WTC11 (cell line): ENCODE measurements around the gene IKBIP. TPM values are rescaled to one million over a fixed set of nuclear protein-coding genes. Genes with fewer than 3 reads are reported as not detected.

ENCODE experiments used
- ATAC-seq: fragments of 200-7000 bp; cut with Tn5 transposase; 2 replicates; pipeline ENCODE4 v1.10.0; 2021; ENCODE audit warnings: mild to moderate bottlenecking, moderate library complexity
- CTCF ChIA-PET: fragments of 300-600 bp; sonication (Branson Sonifier 250); formaldehyde crosslinking; loops from one replicate; lab custom pipeline; 2021; ENCODE audit warnings: antibody characterized with exemption; lab: Charles Lee
- POLR2A ChIA-PET: fragments of 350-600 bp; sonication (Branson Sonifier 250); formaldehyde crosslinking; loops from one replicate; lab custom pipeline; 2021; ENCODE audit warnings: antibody characterized with exemption; lab: Charles Lee
- DNase-seq: peaks from one replicate; pipeline ENCODE4 v3.0.0; 2021; ENCODE audit warnings: low spot score
- H3K27ac Mint-ChIP-seq: 2 replicates; pipeline ENCODE4 v1.8.0; 2021; ENCODE audit warnings: mixed read lengths
- H3K27me3 Mint-ChIP-seq: 2 replicates; pipeline ENCODE4 v1.8.0; 2021; ENCODE audit warnings: low read depth, mild to moderate bottlenecking, moderate library complexity, mixed read lengths
- H3K36me3 Mint-ChIP-seq: 2 replicates; pipeline ENCODE4 v1.8.0; 2021; ENCODE audit warnings: mixed read lengths
- H3K4me1 Mint-ChIP-seq: 2 replicates; pipeline ENCODE4 v1.8.0; 2022; ENCODE audit warnings: mixed read lengths
- H3K4me3 Mint-ChIP-seq: 2 replicates; pipeline ENCODE4 v1.8.0; 2021; ENCODE audit warnings: mild to moderate bottlenecking, moderate library complexity, mixed read lengths
- H3K9me3 Mint-ChIP-seq: 2 replicates; pipeline ENCODE4 v1.8.0; 2021; ENCODE audit warnings: mixed read lengths
- CBFB ChIP-seq: sonication (generic); formaldehyde crosslinking; IDR thresholded peaks from 2 replicates; pipeline ENCODE4 v1.8.1; 2022; ENCODE audit warnings: mild to moderate bottlenecking, low read depth, missing genetic modification reagents
- CREB1 ChIP-seq: sonication (generic); formaldehyde crosslinking; IDR thresholded peaks from 2 replicates; pipeline ENCODE4 v1.8.0; 2023; ENCODE audit warnings: mild to moderate bottlenecking, missing genetic modification reagents
- FOXK1 ChIP-seq: sonication (generic); formaldehyde crosslinking; IDR thresholded peaks from 2 replicates; pipeline ENCODE4 v1.8.0; 2022; ENCODE audit warnings: mild to moderate bottlenecking, moderate library complexity, missing genetic modification reagents
- GRHL2 ChIP-seq: fragments of 250-450 bp; sonication (Bioruptor Pico); IDR thresholded peaks from 2 replicates; pipeline ENCODE4 v1.8.0; 2022; ENCODE audit warnings: mild to moderate bottlenecking, moderate library complexity; ENCODE audit not compliant: insufficient replicate concordance, severe bottlenecking
- HMGA2 ChIP-seq: fragments of 250-450 bp; sonication (Bioruptor Pico); IDR thresholded peaks from 2 replicates; pipeline ENCODE4 v1.4.0; 2021; ENCODE audit warnings: mild to moderate bottlenecking, moderate library complexity
- MXD4 ChIP-seq: fragments of 250-450 bp; sonication (Bioruptor Pico); IDR thresholded peaks from 2 replicates; pipeline ENCODE4 v1.8.0; 2021; ENCODE audit warnings: mild to moderate bottlenecking, moderate library complexity, borderline replicate concordance
- NFYB ChIP-seq: sonication (generic); formaldehyde crosslinking; conservative IDR thresholded peaks from 2 replicates; pipeline ENCODE4 v1.8.0; 2022; ENCODE audit warnings: low read depth, missing genetic modification reagents
- NR2C2 ChIP-seq: sonication (generic); formaldehyde crosslinking; IDR thresholded peaks from 2 replicates; pipeline ENCODE4 v1.8.0; 2022; ENCODE audit warnings: mild to moderate bottlenecking, missing genetic modification reagents
- ZNF121 ChIP-seq: sonication (generic); formaldehyde crosslinking; IDR thresholded peaks from 2 replicates; pipeline ENCODE4 v1.8.0; 2023; ENCODE audit warnings: missing genetic modification reagents
- ZNF138 ChIP-seq: sonication (generic); formaldehyde crosslinking; conservative IDR thresholded peaks from 2 replicates; pipeline ENCODE4 v1.8.1; 2022; ENCODE audit warnings: mild to moderate bottlenecking, moderate library complexity, missing genetic modification reagents
- ZNF219 ChIP-seq: sonication (generic); formaldehyde crosslinking; IDR thresholded peaks from 2 replicates; pipeline ENCODE4 v1.8.0; 2023; ENCODE audit warnings: missing genetic modification reagents, mild to moderate bottlenecking, borderline replicate concordance
- ZNF423 ChIP-seq: fragments of 250-450 bp; sonication (Bioruptor Pico); IDR thresholded peaks from 2 replicates; pipeline ENCODE4 v2.1.2; 2022; ENCODE audit warnings: mild to moderate bottlenecking, moderate library complexity
- total RNA-seq: library from RNA; stranded (reverse); gene quantifications from 3 replicates; pipeline ENCODE4 v1.2.3, GENCODE V29; 2021
- TF ChIP-seq, protein P1 (sequence below): fragments of 250-450 bp; sonication (Bioruptor Pico); IDR thresholded peaks from 2 replicates; pipeline ENCODE4 v2.1.2; 2022; ENCODE audit warnings: mild to moderate bottlenecking, moderate library complexity
- TF ChIP-seq, protein P2 (sequence below): fragments of 250-450 bp; sonication (Bioruptor Pico); conservative IDR thresholded peaks from 2 replicates; pipeline ENCODE4 v1.9.0; 2021; ENCODE audit warnings: mild to moderate bottlenecking
- TF ChIP-seq, protein P3 (sequence below): sonication (generic); formaldehyde crosslinking; IDR thresholded peaks from 2 replicates; pipeline ENCODE4 v1.8.0; 2022; ENCODE audit warnings: mild to moderate bottlenecking, missing genetic modification reagents
- TF ChIP-seq, protein P4 (sequence below): sonication (generic); formaldehyde crosslinking; IDR thresholded peaks from 2 replicates; pipeline ENCODE4 v1.8.1; 2022; ENCODE audit warnings: mild to moderate bottlenecking, moderate library complexity, missing genetic modification reagents
- TF ChIP-seq, protein P5 (sequence below): sonication (generic); formaldehyde crosslinking; IDR thresholded peaks from 2 replicates; pipeline ENCODE4 v1.8.1; 2023; ENCODE audit warnings: mild to moderate bottlenecking, missing genetic modification reagents, borderline replicate concordance
- TF ChIP-seq, protein P6 (sequence below): fragments of 200-600 bp; IDR thresholded peaks from 2 replicates; pipeline ENCODE4 v1.8.0; 2022; ENCODE audit warnings: antibody characterized with exemption
- TF ChIP-seq, protein P7 (sequence below): sonication (generic); formaldehyde crosslinking; IDR thresholded peaks from 2 replicates; pipeline ENCODE4 v1.8.1; 2023; ENCODE audit warnings: mild to moderate bottlenecking, missing genetic modification reagents

IKBIP gene
- total RNA-seq, 1 experiment from 2014 or later = 15.5 TPM

DNA sequence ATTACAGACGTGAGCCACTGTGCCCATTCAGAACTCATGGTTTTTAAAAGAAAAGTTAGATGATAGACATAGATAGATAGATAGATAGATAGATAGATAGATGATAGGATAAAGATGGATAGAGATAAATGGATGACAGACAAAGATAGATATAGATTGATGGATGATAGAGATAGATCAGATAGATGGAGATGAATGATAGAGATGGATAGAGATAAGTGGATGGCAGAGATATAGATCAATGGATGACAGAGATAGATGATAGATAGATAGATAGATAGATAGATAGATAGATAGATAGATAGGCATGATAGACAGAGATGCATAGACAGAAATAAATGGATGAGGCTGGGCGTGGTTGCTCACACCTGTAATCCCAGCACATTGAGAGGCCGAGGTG, 64.8 kb downstream of the IKBIP start:
- Mint-ChIP-seq H3K4me3 (no peak overlapping the region), H3K27ac (no peak overlapping the region), H3K9me3 (no peaks in the 10 kb centered on the region), H3K36me3 (no peaks in the 10 kb centered on the region), H3K27me3 (no peaks in the 10 kb centered on the region), H3K4me1 (no peaks in the 10 kb centered on the region)
- DNase-seq = no peak
- no peak for ATAC-seq
- ChIA-PET CTCF (interaction anchor here (0.7 to 1.9 kb wide), 2 partner anchors 13 to 89 kb away, joined by 3 to 11 read pairs; no protein-coding TSS in a partner anchor), POLR2A (no interaction called here)
- no peak for TF ChIP-seq NFYB (CRISPR knock-in tag)
- no peak for TF ChIP-seq HMGA2 (CRISPR knock-in tag)
- no peak for TF ChIP-seq NR2C2 (CRISPR knock-in tag)
- TF ChIP-seq, protein P1, sequence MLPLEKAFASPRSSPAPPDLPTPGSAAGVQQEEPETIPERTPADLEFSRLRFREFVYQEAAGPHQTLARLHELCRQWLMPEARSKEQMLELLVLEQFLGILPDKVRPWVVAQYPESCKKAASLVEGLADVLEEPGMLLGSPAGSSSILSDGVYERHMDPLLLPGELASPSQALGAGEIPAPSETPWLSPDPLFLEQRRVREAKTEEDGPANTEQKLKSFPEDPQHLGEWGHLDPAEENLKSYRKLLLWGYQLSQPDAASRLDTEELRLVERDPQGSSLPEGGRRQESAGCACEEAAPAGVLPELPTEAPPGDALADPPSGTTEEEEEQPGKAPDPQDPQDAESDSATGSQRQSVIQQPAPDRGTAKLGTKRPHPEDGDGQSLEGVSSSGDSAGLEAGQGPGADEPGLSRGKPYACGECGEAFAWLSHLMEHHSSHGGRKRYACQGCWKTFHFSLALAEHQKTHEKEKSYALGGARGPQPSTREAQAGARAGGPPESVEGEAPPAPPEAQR (CRISPR knock-in tag) = no peak
- no peak for TF ChIP-seq FOXK1 (CRISPR knock-in tag)
- no peak for TF ChIP-seq ZNF423 (CRISPR knock-in tag)
- TF ChIP-seq, protein P2, sequence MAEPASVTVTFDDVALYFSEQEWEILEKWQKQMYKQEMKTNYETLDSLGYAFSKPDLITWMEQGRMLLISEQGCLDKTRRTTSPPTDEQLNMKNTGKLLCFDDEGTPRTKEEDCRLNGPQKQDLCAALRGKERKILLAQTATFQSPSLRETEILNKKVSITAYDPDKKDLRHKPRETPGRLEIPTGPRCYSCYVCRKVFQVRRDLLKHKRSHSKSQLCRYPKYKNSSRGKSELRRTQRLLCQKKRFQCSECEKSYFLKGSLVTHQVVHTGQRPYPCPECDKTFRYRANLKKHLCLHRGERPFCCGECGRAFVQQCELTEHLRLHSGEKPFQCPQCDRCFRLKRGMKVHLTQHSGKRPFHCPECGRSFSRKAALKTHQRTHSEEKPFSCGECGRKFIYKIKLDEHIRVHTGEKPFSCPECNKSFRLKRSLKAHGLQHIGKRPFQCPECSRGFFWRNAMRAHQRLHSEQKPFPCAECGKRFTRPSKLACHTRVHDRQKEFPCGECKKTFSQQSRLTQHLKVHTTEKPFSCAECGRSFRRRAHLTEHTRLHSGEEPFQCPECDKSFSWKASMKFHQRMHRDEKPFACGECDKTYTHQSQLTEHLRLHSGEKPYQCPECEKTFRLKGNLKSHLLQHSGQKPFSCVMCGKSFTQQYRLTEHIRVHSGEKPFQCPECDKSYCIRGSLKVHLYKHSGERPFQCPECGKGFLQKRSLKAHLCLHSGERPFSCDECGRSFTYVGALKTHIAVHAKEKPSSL (CRISPR knock-in tag) = no peak
- no peak for TF ChIP-seq ZNF219
- TF ChIP-seq, protein P3, sequence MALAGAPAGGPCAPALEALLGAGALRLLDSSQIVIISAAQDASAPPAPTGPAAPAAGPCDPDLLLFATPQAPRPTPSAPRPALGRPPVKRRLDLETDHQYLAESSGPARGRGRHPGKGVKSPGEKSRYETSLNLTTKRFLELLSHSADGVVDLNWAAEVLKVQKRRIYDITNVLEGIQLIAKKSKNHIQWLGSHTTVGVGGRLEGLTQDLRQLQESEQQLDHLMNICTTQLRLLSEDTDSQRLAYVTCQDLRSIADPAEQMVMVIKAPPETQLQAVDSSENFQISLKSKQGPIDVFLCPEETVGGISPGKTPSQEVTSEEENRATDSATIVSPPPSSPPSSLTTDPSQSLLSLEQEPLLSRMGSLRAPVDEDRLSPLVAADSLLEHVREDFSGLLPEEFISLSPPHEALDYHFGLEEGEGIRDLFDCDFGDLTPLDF (CRISPR knock-in tag) = no peak
- TF ChIP-seq ZNF138 (CRISPR knock-in tag) = no peak
- TF ChIP-seq, protein P4, sequence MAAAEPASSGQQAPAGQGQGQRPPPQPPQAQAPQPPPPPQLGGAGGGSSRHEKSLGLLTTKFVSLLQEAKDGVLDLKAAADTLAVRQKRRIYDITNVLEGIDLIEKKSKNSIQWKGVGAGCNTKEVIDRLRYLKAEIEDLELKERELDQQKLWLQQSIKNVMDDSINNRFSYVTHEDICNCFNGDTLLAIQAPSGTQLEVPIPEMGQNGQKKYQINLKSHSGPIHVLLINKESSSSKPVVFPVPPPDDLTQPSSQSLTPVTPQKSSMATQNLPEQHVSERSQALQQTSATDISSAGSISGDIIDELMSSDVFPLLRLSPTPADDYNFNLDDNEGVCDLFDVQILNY (CRISPR knock-in tag) = no peak
- TF ChIP-seq, protein P5, sequence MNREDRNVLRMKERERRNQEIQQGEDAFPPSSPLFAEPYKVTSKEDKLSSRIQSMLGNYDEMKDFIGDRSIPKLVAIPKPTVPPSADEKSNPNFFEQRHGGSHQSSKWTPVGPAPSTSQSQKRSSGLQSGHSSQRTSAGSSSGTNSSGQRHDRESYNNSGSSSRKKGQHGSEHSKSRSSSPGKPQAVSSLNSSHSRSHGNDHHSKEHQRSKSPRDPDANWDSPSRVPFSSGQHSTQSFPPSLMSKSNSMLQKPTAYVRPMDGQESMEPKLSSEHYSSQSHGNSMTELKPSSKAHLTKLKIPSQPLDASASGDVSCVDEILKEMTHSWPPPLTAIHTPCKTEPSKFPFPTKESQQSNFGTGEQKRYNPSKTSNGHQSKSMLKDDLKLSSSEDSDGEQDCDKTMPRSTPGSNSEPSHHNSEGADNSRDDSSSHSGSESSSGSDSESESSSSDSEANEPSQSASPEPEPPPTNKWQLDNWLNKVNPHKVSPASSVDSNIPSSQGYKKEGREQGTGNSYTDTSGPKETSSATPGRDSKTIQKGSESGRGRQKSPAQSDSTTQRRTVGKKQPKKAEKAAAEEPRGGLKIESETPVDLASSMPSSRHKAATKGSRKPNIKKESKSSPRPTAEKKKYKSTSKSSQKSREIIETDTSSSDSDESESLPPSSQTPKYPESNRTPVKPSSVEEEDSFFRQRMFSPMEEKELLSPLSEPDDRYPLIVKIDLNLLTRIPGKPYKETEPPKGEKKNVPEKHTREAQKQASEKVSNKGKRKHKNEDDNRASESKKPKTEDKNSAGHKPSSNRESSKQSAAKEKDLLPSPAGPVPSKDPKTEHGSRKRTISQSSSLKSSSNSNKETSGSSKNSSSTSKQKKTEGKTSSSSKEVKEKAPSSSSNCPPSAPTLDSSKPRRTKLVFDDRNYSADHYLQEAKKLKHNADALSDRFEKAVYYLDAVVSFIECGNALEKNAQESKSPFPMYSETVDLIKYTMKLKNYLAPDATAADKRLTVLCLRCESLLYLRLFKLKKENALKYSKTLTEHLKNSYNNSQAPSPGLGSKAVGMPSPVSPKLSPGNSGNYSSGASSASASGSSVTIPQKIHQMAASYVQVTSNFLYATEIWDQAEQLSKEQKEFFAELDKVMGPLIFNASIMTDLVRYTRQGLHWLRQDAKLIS (CRISPR knock-in tag) = no peak
- TF ChIP-seq CBFB (CRISPR knock-in tag) = no peak
- TF ChIP-seq CREB1 (CRISPR knock-in tag) = no peak
- TF ChIP-seq GRHL2 (CRISPR knock-in tag) = no peak
- TF ChIP-seq, protein P6, sequence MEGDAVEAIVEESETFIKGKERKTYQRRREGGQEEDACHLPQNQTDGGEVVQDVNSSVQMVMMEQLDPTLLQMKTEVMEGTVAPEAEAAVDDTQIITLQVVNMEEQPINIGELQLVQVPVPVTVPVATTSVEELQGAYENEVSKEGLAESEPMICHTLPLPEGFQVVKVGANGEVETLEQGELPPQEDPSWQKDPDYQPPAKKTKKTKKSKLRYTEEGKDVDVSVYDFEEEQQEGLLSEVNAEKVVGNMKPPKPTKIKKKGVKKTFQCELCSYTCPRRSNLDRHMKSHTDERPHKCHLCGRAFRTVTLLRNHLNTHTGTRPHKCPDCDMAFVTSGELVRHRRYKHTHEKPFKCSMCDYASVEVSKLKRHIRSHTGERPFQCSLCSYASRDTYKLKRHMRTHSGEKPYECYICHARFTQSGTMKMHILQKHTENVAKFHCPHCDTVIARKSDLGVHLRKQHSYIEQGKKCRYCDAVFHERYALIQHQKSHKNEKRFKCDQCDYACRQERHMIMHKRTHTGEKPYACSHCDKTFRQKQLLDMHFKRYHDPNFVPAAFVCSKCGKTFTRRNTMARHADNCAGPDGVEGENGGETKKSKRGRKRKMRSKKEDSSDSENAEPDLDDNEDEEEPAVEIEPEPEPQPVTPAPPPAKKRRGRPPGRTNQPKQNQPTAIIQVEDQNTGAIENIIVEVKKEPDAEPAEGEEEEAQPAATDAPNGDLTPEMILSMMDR = no peak
- TF ChIP-seq MXD4 (CRISPR knock-in tag) = no peak
- TF ChIP-seq, protein P7, sequence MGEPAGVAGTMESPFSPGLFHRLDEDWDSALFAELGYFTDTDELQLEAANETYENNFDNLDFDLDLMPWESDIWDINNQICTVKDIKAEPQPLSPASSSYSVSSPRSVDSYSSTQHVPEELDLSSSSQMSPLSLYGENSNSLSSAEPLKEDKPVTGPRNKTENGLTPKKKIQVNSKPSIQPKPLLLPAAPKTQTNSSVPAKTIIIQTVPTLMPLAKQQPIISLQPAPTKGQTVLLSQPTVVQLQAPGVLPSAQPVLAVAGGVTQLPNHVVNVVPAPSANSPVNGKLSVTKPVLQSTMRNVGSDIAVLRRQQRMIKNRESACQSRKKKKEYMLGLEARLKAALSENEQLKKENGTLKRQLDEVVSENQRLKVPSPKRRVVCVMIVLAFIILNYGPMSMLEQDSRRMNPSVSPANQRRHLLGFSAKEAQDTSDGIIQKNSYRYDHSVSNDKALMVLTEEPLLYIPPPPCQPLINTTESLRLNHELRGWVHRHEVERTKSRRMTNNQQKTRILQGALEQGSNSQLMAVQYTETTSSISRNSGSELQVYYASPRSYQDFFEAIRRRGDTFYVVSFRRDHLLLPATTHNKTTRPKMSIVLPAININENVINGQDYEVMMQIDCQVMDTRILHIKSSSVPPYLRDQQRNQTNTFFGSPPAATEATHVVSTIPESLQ (CRISPR knock-in tag) = no peak
- TF ChIP-seq ZNF121 (CRISPR knock-in tag) = no peak
